Fibroblast of lung (primary cell): ENCODE measurements around the gene CALN1. TPM values are rescaled to one million over a fixed set of nuclear protein-coding genes. Genes with fewer than 3 reads are reported as not detected.

ENCODE experiments used
- DNase-seq, 2 donors: peaks; one replicate each; pipeline versions ENCODE4 v3.0.0 to v3.0.0-alpha.2; 2010; ENCODE audit warnings: low read depth in 2 of 2
- H2AFZ ChIP-seq: 2 replicates; pipeline ENCODE4 v1.5.1; 2012; ENCODE audit warnings: low read length, control low read depth, inconsistent platforms
- H3K27ac ChIP-seq: 2 replicates; pipeline ENCODE4 v1.5.1; 2011; ENCODE audit warnings: low read length, control low read depth; ENCODE audit not compliant: insufficient read depth
- H3K27me3 ChIP-seq: 2 replicates; pipeline ENCODE4 v1.5.1; 2011; ENCODE audit warnings: mild to moderate bottlenecking, low read length; ENCODE audit not compliant: control insufficient read depth, insufficient read depth
- H3K36me3 ChIP-seq: 2 replicates; pipeline ENCODE4 v1.5.1; 2011; ENCODE audit warnings: low read length; ENCODE audit not compliant: control insufficient read depth, insufficient read depth
- H3K4me1 ChIP-seq: 2 replicates; pipeline ENCODE4 v1.5.1; 2011; ENCODE audit warnings: low read length; ENCODE audit not compliant: control insufficient read depth, insufficient read depth; ENCODE audit errors: extremely low read depth
- H3K4me2 ChIP-seq: 2 replicates; pipeline ENCODE4 v1.5.1; 2011; ENCODE audit warnings: low read length, control low read depth; ENCODE audit not compliant: insufficient read depth; ENCODE audit errors: extremely low read depth
- H3K4me3 ChIP-seq, 4 experiments: fragments of 200-600 bp in 1 of 4; sonication (generic) in 1 of 4; replicated peaks in 1 of 4; 2 replicates each; pipeline ENCODE4 v1.5.1; 2011 to 2016; ENCODE audit warnings: low read length in 4 of 4, low read depth in 3 of 4, mild to moderate bottlenecking in 3 of 4, control low read depth in 2 of 4, inconsistent platforms in 1 of 4, mixed read lengths in 1 of 4; ENCODE audit not compliant: insufficient read depth in 1 of 4; ENCODE audit errors: control extremely low read depth in 1 of 4
- H3K79me2 ChIP-seq: 2 replicates; pipeline ENCODE4 v1.5.1; 2012; ENCODE audit warnings: mild to moderate bottlenecking, low read length, inconsistent platforms; ENCODE audit not compliant: control insufficient read depth, insufficient read depth
- H3K9ac ChIP-seq: 2 replicates; pipeline ENCODE4 v1.5.1; 2011; ENCODE audit warnings: mild to moderate bottlenecking, low read length, control low read depth; ENCODE audit not compliant: insufficient read depth
- H3K9me3 ChIP-seq: 2 replicates; pipeline ENCODE4 v1.5.1; 2012; ENCODE audit warnings: low read depth, low read length; ENCODE audit not compliant: control insufficient read depth, insufficient read depth
- H4K20me1 ChIP-seq: 2 replicates; pipeline ENCODE4 v1.5.1; 2011; ENCODE audit warnings: low read length; ENCODE audit not compliant: control insufficient read depth, insufficient read depth; ENCODE audit errors: extremely low read depth
- CTCF ChIP-seq, 2 donors: IDR thresholded peaks in 1 of 2; conservative IDR thresholded peaks in 1 of 2; 1 replicate in 1 of 2; 2 replicates in 1 of 2; pipeline ENCODE4 v1.5.1; 2011 to 2012; ENCODE audit warnings: low read length in 2 of 2, control low read depth in 1 of 2, inconsistent platforms in 1 of 2, low read depth in 1 of 2, mild to moderate bottlenecking in 1 of 2
- EZH2 ChIP-seq: IDR thresholded peaks from 2 replicates; pipeline ENCODE4 v1.5.1; 2012; ENCODE audit warnings: low read length, control low read depth, mild to moderate bottlenecking; ENCODE audit errors: missing control alignments
- polyA plus RNA-seq, 2 donors: library from polyadenylated mRNA; depleted of rRNA in 1 of 2; stranded (reverse) in 1 of 2; unstranded in 1 of 2; fragments of >200 nt; gene quantifications; 2 replicates each; pipeline ENCODE4 v1.2.1, GENCODE V29; 2011 to 2012; ENCODE audit warnings: missing spikeins in 1 of 2
- total RNA-seq: library from RNA; depleted of rRNA; stranded (reverse); fragments of >200 nt; gene quantifications from 2 replicates; pipeline ENCODE4 v1.2.1, GENCODE V29; 2014

Gene CALN1
- total and polyA plus RNA-seq, 2 donors (not counting 1 experiment from before 2014, with no cell fraction given), result not detected

DNA sequence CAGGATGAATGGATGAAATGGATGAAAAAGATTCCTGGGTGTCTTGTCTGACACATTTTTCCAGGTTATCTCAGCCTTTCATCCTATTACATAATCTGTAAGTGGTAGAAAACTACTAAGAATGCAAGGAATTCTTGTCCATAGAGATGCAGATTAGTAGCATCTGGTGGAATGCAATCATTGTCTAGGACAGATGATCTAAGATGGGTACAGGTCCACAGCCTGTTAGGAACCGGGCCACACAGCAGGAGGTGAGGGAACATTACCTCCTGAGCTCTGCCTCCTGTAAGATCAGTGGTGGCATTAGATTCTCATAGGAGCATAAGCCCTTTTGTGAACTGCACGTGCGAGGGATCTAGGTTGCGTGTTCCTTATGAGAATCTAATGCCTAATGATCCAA is 225.0 kb downstream of the CALN1 start:
- H3K36me3 ChIP-seq, result no peaks in the 10 kb centered on the region
- no peak overlapping the region for H3K9ac ChIP-seq
- H2AFZ ChIP-seq, result no peak overlapping the region
- no peaks in the 10 kb centered on the region for H3K27me3 ChIP-seq
- TF ChIP-seq CTCF (conservative IDR thresholded peaks at IDR 0.05 in 1 of 2, IDR thresholded peaks at IDR 0.05 in 1 of 2; ENCODE audit: low read depth in 1 of 2, low read length in 2 of 2) (no peak), EZH2 (no peak)
- DNase-seq, result no peak
- H3K4me2 ChIP-seq, result no peak overlapping the region
- no peak overlapping the region for H3K27ac ChIP-seq
- H4K20me1 ChIP-seq, result no peaks in the 10 kb centered on the region
- no peaks in the 10 kb centered on the region for H3K4me1 ChIP-seq
- H3K4me3 ChIP-seq, result no peak overlapping the region
- H3K9me3 ChIP-seq, result no peaks in the 10 kb centered on the region
- H3K79me2 ChIP-seq, result no peaks in the 10 kb centered on the region

DNA sequence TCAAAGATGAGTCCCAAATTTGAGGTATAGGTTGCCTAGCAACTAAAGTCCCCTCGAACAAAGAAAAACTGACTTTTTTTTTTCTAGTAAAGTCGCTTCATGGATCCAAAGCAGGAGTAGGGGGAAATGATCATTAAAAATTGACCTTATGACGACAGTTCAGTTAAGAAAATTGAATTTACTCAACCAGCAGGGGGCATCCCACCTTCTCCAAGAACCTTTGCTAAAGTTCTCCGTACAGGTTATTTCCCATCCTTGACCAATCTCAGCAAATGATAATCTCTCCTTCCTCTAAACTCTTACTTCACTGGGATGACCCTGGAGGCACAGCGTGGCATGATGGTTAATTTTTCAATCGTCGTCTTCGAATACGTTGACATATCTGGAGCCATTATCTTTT is 228.3 kb downstream of the CALN1 start:
- TF ChIP-seq EZH2 (no peak), CTCF (conservative IDR thresholded peaks at IDR 0.05 in 1 of 2, IDR thresholded peaks at IDR 0.05 in 1 of 2; ENCODE audit: low read depth in 1 of 2, low read length in 2 of 2) (no peak)
- Histone ChIP-seq H3K4me3 (no peak overlapping the region), H3K9ac (no peak overlapping the region), H3K79me2 (no peaks in the 10 kb centered on the region), H3K4me2 (no peak overlapping the region), H4K20me1 (no peaks in the 10 kb centered on the region), H3K27ac (no peak overlapping the region), H3K36me3 (no peaks in the 10 kb centered on the region), H3K9me3 (no peaks in the 10 kb centered on the region), H3K4me1 (no peaks in the 10 kb centered on the region), H3K27me3 (no peaks in the 10 kb centered on the region), H2AFZ (no peak overlapping the region)
- no peak for DNase-seq

- Histone ChIP-seq H3K27me3 (no peaks in the 10 kb centered on the region), H3K4me1 (no peaks in the 10 kb centered on the region), H3K36me3 (no peaks in the 10 kb centered on the region), H3K4me2 (no peak overlapping the region), H3K4me3 (no peak overlapping the region), H3K27ac (no peak overlapping the region), H3K79me2 (no peaks in the 10 kb centered on the region), H4K20me1 (no peaks in the 10 kb centered on the region), H2AFZ (no peak overlapping the region), H3K9me3 (no peaks in the 10 kb centered on the region), H3K9ac (no peak overlapping the region)
- TF ChIP-seq CTCF (conservative IDR thresholded peaks at IDR 0.05 in 1 of 2, IDR thresholded peaks at IDR 0.05 in 1 of 2; ENCODE audit: low read depth in 1 of 2, low read length in 2 of 2) (no peak), EZH2 (no peak)
- no peak for DNase-seq
Observed at GRCh38 chr7:72182036-72182435, 230.1 kb downstream of the CALN1 start.
